Ectodermal cell (in vitro differentiated cells): ENCODE results near the gene SDR39U1.
"Not testable (repeated sequence)": the region's sequence is repeated elsewhere in the genome, so short reads cannot be mapped to it uniquely, and the experiment has no call there.

Experiments used
- H3K27ac ChIP-seq: 2 replicates; pipeline ENCODE4 v1.7.0; 2013; ENCODE audit warnings: mild to moderate bottlenecking, low read depth, low read length; ENCODE audit not compliant: insufficient read depth, poor library complexity, severe bottlenecking
- H3K27me3 ChIP-seq: 2 replicates; pipeline ENCODE4 v1.7.0; 2013; ENCODE audit warnings: mild to moderate bottlenecking, low read length; ENCODE audit not compliant: insufficient read depth, control insufficient read depth, poor library complexity, severe bottlenecking
- H3K36me3 ChIP-seq: one replicate; pipeline ENCODE4 v1.7.0; 2013; ENCODE audit warnings: low read length; ENCODE audit not compliant: control insufficient read depth, insufficient read depth
- H3K4me1 ChIP-seq: one replicate; pipeline ENCODE4 v1.7.0; 2013; ENCODE audit warnings: low read length; ENCODE audit not compliant: control insufficient read depth, insufficient read depth
- H3K4me3 ChIP-seq: 2 replicates; pipeline ENCODE4 v1.7.0; 2013; ENCODE audit warnings: low read depth, low read length, control low read depth; ENCODE audit not compliant: insufficient read depth
- H3K9me3 ChIP-seq: 2 replicates; pipeline ENCODE4 v1.7.0; 2013; ENCODE audit warnings: mild to moderate bottlenecking, low read length, moderate library complexity; ENCODE audit not compliant: control insufficient read depth
- WGBS, 2 experiments: methylation state at CpG; one replicate each; pipeline ENCODE4 v1.1.7; 2013; ENCODE audit warnings: missing lambda C conversion rate in 2 of 2; 5-methylcytosine and 5-hydroxymethylcytosine counted together

The SDR39U1 gene

GRCh38 chr14:24465805-24466204 is 23.2 kb upstream of the SDR39U1 start:
- H3K4me1 ChIP-seq, result no peaks in the 10 kb centered on the region
- no peaks in the 10 kb centered on the region for H3K9me3 ChIP-seq
- WGBS, 2 experiments, result 100% methylated on average over 2 of the region's 3 CpGs
- H3K27me3 ChIP-seq, result no peaks in the 10 kb centered on the region
- H3K4me3 ChIP-seq, result no peak overlapping the region
- no peaks in the 10 kb centered on the region for H3K36me3 ChIP-seq
- H3K27ac ChIP-seq, result no peak overlapping the region

- WGBS, 2 experiments, result 93 to 94% methylated on average over 3 of the region's 3 CpGs
- Histone ChIP-seq H3K36me3 (no peaks in the 10 kb centered on the region), H3K9me3 (no peaks in the 10 kb centered on the region)
Observed at GRCh38 chr14:24465368-24465767, 22.8 kb upstream of the SDR39U1 start.

GRCh38 chr14:24463884-24464785 is 21.6 kb upstream of the SDR39U1 start:
- H3K27ac ChIP-seq, result no peak overlapping the region
- H3K9me3 ChIP-seq, result no peaks in the 10 kb centered on the region
- no peaks in the 10 kb centered on the region for H3K27me3 ChIP-seq
- H3K4me1 ChIP-seq, result no peaks in the 10 kb centered on the region
- H3K4me3 ChIP-seq, result no peak overlapping the region
- H3K36me3 ChIP-seq, result no peaks in the 10 kb centered on the region
- 65 to 69% methylated on average over 3 to 4 of the region's 4 CpGs for WGBS, 2 experiments

More at GRCh38 chr14:24465368-24465767, 22.8 kb upstream of the SDR39U1 start:
- Histone ChIP-seq H3K4me1 (no peaks in the 10 kb centered on the region), H3K27me3 (no peaks in the 10 kb centered on the region), H3K4me3 (no peak overlapping the region), H3K27ac (no peak overlapping the region)

- H3K4me3 ChIP-seq, result no peak overlapping the region
- H3K27me3 ChIP-seq, result no peaks in the 10 kb centered on the region
- H3K36me3 ChIP-seq, result no peaks in the 10 kb centered on the region
- 53 to 56% methylated on average over 5 of the region's 5 CpGs for WGBS, 2 experiments
- no peaks in the 10 kb centered on the region for H3K4me1 ChIP-seq
- no peak overlapping the region for H3K27ac ChIP-seq
- no peaks in the 10 kb centered on the region for H3K9me3 ChIP-seq
Observed at GRCh38 chr14:24463017-24463883, 20.7 kb upstream of the SDR39U1 start.

- Histone ChIP-seq H3K9me3 (no peaks in the 10 kb centered on the region), H3K27ac (no peak overlapping the region), H3K27me3 (no peaks in the 10 kb centered on the region), H3K4me1 (no peaks in the 10 kb centered on the region), H3K36me3 (no peaks in the 10 kb centered on the region), H3K4me3 (no peak overlapping the region)
Observed at GRCh38 chr14:24461336-24461735, 18.8 kb upstream of the SDR39U1 start.

- Histone ChIP-seq H3K36me3 (no peaks in the 10 kb centered on the region), H3K27me3 (no peaks in the 10 kb centered on the region), H3K4me1 (no peaks in the 10 kb centered on the region), H3K9me3 (no peaks in the 10 kb centered on the region), H3K4me3 (no peak overlapping the region), H3K27ac (no peak overlapping the region)
- 93 to 94% methylated on average over 3 of the region's 3 CpGs for WGBS, 2 experiments
Observed at GRCh38 chr14:24459331-24459730, 16.8 kb upstream of the SDR39U1 start.

- 72 to 76% methylated on average over 1 of the region's 1 CpG for WGBS, 2 experiments
- no peaks in the 10 kb centered on the region for H3K36me3 ChIP-seq
- H3K27me3 ChIP-seq, result no peaks in the 10 kb centered on the region
- H3K4me3 ChIP-seq, result no peak overlapping the region
- no peaks in the 10 kb centered on the region for H3K9me3 ChIP-seq
- H3K4me1 ChIP-seq, result no peaks in the 10 kb centered on the region
- no peak overlapping the region for H3K27ac ChIP-seq
Observed at GRCh38 chr14:24458736-24459135, 16.2 kb upstream of the SDR39U1 start.

GRCh38 chr14:24456980-24457379 is 14.4 kb upstream of the SDR39U1 start:
- no peaks in the 10 kb centered on the region for H3K27me3 ChIP-seq
- H3K36me3 ChIP-seq, result no peaks in the 10 kb centered on the region
- no peak overlapping the region for H3K27ac ChIP-seq
- no peaks in the 10 kb centered on the region for H3K9me3 ChIP-seq
- no peaks in the 10 kb centered on the region for H3K4me1 ChIP-seq
- H3K4me3 ChIP-seq, result no peak overlapping the region

GRCh38 chr14:24450828-24451227 is 8.3 kb upstream of the SDR39U1 start:
- not testable (repeated sequence) for H3K27ac ChIP-seq, H3K4me1 ChIP-seq, H3K36me3 ChIP-seq, H3K4me3 ChIP-seq, H3K27me3 ChIP-seq, H3K9me3 ChIP-seq
- WGBS, 2 experiments, result no CpG with 5 or more reads among the region's 2 CpGs

- no peaks in the 10 kb centered on the region for H3K9me3 ChIP-seq
- H3K4me3 ChIP-seq, result peak overlapping the region; percentile 59
- H3K27me3 ChIP-seq, result no peaks in the 10 kb centered on the region
- H3K4me1 ChIP-seq, result peaks cover 10% of the 10 kb centered on the region
- no peaks in the 10 kb centered on the region for H3K36me3 ChIP-seq
- H3K27ac ChIP-seq, result no peak overlapping the region
- 6 to 7% methylated on average over 6 to 7 of the region's 7 CpGs for WGBS, 2 experiments
Observed at GRCh38 chr14:24443053-24443665, 583 bp upstream of the SDR39U1 start.
